T1000 (cell line): ENCODE data around the gene FIS1.
"Not testable (repeated sequence)": the region's sequence is repeated elsewhere in the genome, so short reads cannot be mapped to it uniquely, and the experiment has no call there.

Source experiments
- DNase-seq: peaks from one replicate; lab custom pipeline; 2025; ENCODE audit warnings: mixed read lengths; lab: John Stamatoyannopoulos, UW

FIS1 gene

GRCh38 chr7:101255796-101256195, 10.9 kb upstream of the FIS1 start:
- no peak for DNase-seq

- not testable (repeated sequence) for DNase-seq
Observed at GRCh38 chr7:101253199-101253598, 8.3 kb upstream of the FIS1 start.

GRCh38 chr7:101251871-101252659, 7.2 kb upstream of the FIS1 start:
- DNase-seq, result peak; percentile 90

DNA sequence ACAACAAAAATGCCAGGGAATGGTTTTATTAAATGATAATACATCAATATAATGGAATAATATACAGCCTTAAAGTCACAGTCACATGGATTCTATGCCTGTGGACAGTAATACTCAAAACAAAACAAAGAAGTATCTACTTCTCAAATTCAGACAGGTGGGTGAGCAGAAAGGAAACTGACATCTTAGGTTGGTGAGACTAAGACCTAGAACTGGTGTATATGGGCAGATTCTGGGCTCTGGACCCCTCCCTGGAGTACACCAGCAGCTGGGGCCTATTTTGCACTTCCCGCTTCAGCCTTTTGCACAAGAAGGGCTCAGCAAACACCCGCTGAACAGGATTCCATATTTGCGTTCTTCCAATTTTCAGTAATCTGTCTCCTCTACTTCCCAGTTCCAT, 5.4 kb upstream of the FIS1 start:
- DNase-seq, result no peak

GRCh38 chr7:101248276-101248675, 3.4 kb upstream of the FIS1 start:
- no peak for DNase-seq

DNA sequence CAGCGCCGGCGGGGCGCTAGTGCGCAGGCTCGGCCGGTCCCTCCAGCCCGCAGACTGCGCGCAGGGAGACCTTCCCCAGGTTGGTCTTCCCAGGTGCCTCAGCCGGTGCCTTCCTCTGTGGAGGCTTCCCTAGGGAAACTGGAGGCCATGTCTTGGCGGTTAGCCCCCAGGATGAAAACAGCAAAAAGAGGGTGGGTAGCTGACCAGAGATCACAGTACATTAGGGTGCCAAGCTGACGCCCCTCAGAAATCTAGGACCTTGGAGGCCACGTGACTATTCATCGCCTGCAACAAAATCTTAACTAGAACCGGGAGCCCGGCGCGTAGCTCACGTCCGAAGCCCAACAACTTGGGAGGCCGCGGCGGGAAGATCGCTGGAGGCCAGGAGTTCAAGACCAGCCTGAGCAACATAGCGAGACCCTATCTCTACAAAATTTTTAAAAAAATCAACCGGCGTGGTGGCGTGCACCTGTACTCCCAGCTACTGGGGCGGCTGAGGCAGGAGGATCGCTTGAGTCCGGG, 327 bp upstream of the FIS1 start:
- no peak for DNase-seq

DNA sequence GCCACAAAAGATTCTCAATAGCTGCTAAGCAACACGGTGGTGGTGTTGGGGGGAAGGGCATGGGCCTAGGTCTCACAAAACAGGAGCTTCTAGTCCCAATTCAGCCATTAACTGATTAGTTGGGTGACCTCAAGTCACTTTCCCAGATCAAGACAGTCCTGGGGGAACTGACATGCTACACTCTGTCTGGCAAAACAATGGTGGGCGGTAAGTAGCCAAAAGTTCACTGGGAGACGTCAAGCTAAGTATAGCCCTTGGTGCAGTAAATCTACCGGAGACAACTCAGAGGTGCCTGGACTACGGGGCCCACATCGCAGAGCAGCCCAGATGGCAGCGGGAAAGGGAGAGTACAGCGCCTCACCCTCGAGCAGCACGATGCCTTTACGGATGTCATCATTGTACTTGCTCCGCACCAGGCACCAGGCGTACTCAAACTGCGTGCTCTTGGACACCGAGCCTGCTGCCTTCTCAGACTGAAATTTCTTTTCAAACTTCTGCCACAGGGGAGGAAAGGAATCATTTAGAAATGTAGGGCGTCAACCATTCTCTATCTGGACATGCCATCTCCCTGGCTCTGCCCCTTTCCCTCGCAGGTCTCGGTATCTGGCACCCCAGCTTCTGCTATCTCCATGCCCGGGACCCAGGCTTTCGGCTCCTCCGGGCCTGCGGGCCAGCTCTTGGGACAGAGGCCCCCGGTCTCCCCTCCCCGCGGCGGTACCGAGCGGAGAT, 1.1 kb downstream of the FIS1 start:
- no peak for DNase-seq

GRCh38 chr7:101241443-101242349, 3.2 kb downstream of the FIS1 start:
- no peak for DNase-seq

DNA sequence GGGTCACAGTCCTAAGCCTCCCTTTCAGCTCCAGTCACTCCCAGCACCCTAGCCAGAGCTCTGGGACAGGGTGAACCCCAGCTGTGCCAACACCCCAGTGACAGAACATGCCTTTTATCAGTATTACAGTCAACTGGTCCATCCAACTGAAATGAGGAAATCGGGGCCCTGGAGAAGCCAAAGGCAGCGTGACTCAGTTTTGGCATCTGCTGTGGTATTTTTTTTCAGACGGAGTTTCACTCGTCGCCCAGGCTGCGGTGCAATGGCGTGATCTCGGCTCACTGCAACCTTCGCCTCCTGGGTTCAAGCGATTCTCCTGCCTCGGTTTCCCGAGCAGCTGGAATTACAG, 3.9 kb downstream of the FIS1 start:
- no peak for DNase-seq

DNA sequence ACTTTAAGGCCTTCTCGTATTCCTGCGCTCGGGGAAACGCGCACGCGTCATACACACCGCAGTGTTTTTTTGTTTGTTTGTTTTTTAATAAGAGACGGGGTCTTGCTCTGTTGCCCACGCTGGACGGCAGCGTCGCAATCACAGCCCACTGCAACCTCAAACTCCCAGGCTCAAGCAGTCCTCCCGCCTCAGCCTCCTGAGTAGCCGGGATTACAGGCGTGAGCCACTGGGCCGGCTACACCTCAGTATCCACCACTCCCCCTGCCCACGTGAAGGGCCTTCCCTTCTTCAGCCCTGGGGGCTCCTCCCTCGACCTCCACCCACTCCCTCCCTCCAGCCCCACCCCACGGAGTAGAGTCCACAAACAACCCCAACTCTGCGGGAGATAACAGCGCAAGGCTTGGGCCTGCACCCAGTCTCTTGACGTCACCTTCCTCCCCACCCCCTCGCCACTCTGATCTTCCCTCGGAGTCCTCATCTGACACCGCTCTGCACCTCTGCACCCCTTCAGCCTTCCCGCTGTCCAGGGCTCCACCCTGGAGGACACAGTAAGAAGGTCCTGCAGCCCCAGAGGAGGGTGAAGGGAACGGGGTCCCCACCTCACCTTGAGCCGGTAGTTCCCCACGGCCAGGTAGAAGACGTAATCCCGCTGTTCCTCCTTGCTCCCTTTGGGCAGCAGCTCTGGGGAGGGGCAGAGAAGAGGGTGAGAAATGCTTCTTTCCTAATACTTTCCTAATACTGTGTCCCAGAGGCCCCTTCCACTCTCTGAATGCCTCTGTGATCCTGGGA, 4.5 kb downstream of the FIS1 start:
- no peak for DNase-seq

DNA sequence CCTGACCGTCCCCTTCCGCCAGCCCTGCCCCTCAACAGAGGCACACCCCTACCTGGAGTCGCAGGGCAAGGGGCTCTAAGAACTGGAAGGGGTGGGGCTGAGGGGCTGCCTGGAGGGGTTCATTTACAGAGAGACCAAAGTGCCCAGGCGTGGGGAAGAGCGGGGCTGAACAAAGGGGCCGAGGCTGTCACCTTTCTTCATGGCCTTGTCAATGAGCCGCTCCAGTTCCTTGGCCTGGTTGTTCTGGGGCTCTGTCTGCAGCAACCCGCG, 5.0 kb downstream of the FIS1 start:
- no peak for DNase-seq

- DNase-seq, result no peak
Observed at GRCh38 chr7:101239191-101239950, 5.5 kb downstream of the FIS1 start.

- no peak for DNase-seq
Observed at GRCh38 chr7:101238226-101239182, 6.4 kb downstream of the FIS1 start.

DNA sequence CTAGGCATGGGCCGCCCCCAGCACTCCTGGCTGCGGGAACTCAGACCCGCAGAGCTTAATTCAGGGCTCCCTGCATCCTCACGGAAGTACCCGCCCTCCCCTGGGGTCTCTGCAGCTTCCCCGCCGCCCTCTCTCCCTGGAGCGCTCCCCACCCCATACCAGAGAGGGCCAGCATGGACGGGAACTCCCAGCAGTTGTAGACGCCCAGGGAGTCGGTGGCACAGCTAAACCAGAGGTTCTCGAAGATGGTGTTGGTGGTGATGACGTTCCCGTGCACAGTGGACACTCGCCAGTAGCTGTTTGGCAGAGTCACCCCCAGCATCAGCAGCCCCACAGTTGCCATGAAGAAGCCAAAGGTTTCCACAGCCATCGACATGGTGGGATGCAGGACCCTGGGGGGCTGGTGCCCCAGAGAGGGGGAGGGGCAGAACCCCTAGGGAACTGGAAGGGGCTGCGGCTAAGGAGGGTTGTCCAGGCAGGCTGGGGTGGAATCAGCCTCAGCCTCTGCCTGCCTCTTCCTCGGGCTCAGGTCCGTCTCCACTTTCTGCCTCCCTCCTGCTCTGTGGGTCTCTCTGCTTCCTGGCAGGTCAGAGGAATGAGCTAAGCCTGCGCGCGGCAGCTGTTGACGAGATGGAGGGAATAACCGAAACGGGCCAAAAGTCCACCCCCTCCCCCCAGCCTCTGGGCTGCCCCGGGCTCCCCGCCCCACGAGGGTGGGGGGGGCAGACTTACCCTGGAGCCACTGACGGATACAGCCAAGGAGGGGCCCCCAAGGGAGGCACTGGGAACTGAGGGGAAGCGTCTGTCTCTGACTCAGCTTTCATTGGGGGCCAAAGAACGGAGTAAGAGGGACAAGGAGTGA, 7.4 kb downstream of the FIS1 start, which contains the start of gene CLDN15:
Gene CLDN15 (minus strand): TSS at position 597 of the 862 bp plus-strand sequence. CDS start 221 bp downstream, at position 376.
- peak; percentile 75 for DNase-seq

- DNase-seq, result no peak
Observed at GRCh38 chr7:101236292-101236835, 8.5 kb downstream of the FIS1 start.

DNA sequence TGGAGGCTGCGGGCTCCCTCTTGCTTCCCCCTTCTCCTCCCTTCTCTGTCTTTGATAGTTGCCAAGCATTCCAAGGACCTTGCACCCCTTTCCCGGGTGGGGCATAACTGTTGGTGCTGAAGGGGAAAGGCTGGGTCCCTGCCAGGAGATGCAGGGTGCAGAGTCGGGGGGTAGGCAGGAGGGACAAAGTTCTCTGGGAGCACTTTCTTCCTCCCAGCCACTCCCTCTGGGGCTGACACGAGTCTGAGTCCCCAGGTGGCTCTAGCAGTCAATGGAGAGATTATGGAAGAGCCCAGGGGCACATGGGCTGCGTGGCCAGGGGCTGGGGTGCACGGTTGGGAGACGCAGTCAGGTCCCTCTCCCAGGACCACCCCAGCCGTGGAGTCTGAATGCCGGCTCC, 9.4 kb downstream of the FIS1 start:
- no peak for DNase-seq

GRCh38 chr7:101235050-101235449, 9.8 kb downstream of the FIS1 start:
- no peak for DNase-seq

- DNase-seq, result no peak
Observed at GRCh38 chr7:101234636-101235035, 10.2 kb downstream of the FIS1 start.
